GM03348 (cell line): ENCODE data around the gene CHI3L1.

Experiments used
- DNase-seq: peaks from one replicate; pipeline ENCODE4 v3.0.0; 2012; ENCODE audit warnings: low spot score

The CHI3L1 gene

GRCh38 chr1:203133970-203134725, 52.4 kb downstream of the CHI3L1 start:
- DNase-seq: no peak

- DNase-seq: no peak
Measured at GRCh38 chr1:203131548-203132200, 54.8 kb downstream of the CHI3L1 start.

GRCh38 chr1:203130358-203130985, 56.0 kb downstream of the CHI3L1 start:
- DNase-seq: no peak

GRCh38 chr1:203129501-203130231, 56.8 kb downstream of the CHI3L1 start:
- DNase-seq: no peak
